ENCODE results near the gene AP5Z1.

DNA sequence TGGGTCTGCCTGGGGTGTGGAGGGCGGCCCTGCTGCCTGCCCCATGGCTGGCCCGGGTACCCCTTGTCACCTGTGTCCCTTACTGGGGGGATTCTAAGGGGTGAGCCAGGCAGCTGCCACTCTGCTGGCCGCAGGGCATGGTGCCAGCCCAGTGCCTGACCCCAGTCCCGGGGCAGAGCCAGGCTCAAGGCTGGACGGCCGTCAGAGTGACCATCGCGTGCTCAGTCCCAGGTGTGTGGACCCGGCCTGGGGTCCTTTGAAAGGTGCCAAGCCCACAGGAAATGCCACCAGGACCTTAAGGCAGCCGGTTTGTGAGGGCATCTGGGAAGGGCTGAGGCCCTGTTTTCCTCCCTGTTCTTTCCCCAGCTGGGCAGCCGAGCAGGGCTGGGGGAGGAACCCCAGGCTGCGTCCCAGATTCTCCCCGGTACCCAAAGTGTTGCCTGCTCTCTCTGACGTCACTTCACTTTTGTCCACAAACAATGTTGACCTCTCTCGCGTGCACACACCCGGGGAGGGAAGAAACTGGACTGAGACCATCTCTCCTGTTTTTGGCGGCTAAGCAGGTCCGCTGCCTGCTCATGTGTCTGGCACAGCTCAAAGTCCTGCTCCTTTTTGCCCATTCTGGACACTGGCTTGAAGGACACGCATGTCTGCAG lies 48.8 kb downstream of the AP5Z1 start:
- no peak for TF ChIP-seq POLR2AphosphoS5 (IDR thresholded peaks at IDR 0.05; ENCODE audit: low read depth, low read length)
- TF ChIP-seq TAF1 (IDR thresholded peaks at IDR 0.05; ENCODE audit: borderline replicate concordance, low read depth, low read length): no peak
